Skeletal muscle satellite cell (primary cell): ENCODE measurements around the gene DDX60. TPM values are rescaled to one million over a fixed set of nuclear protein-coding genes. Genes with fewer than 3 reads are reported as not detected.
A peak's percentile ranks its signal among the peaks of the same experiment; 100 is the strongest.

ENCODE experiments used
- H3K27me3 ChIP-seq: 2 replicates; pipeline ENCODE4 v1.7.0; 2013; ENCODE audit warnings: low read length; ENCODE audit not compliant: control insufficient read depth, insufficient read depth
- H3K36me3 ChIP-seq: 2 replicates; pipeline ENCODE4 v1.7.0; 2013; ENCODE audit warnings: mild to moderate bottlenecking, control low read depth, low read length; ENCODE audit not compliant: insufficient read depth
- H3K4me1 ChIP-seq: 2 replicates; pipeline ENCODE4 v1.7.0; 2013; ENCODE audit warnings: low read length; ENCODE audit not compliant: control insufficient read depth, insufficient read depth
- H3K4me2 ChIP-seq: 2 replicates; pipeline ENCODE4 v1.7.0; 2013; ENCODE audit warnings: mild to moderate bottlenecking, low read length
- H3K4me3 ChIP-seq: 2 replicates; pipeline ENCODE4 v1.7.0; 2013; ENCODE audit warnings: low read length
- H3K9ac ChIP-seq: 2 replicates; pipeline ENCODE4 v1.7.0; 2013; ENCODE audit warnings: mild to moderate bottlenecking, low read depth, low read length, moderate library complexity
- H3K9me3 ChIP-seq: replicated peaks from 2 replicates; pipeline ENCODE4 v1.7.0; 2013; ENCODE audit warnings: mild to moderate bottlenecking, control low read depth, low read length
- total RNA-seq: library from RNA; depleted of rRNA; stranded (reverse); fragments of >200 nt; gene quantifications from 2 replicates; pipeline ENCODE4 v1.2.3, GENCODE V29; 2012; rRNA removed

The DDX60 gene, protein sequence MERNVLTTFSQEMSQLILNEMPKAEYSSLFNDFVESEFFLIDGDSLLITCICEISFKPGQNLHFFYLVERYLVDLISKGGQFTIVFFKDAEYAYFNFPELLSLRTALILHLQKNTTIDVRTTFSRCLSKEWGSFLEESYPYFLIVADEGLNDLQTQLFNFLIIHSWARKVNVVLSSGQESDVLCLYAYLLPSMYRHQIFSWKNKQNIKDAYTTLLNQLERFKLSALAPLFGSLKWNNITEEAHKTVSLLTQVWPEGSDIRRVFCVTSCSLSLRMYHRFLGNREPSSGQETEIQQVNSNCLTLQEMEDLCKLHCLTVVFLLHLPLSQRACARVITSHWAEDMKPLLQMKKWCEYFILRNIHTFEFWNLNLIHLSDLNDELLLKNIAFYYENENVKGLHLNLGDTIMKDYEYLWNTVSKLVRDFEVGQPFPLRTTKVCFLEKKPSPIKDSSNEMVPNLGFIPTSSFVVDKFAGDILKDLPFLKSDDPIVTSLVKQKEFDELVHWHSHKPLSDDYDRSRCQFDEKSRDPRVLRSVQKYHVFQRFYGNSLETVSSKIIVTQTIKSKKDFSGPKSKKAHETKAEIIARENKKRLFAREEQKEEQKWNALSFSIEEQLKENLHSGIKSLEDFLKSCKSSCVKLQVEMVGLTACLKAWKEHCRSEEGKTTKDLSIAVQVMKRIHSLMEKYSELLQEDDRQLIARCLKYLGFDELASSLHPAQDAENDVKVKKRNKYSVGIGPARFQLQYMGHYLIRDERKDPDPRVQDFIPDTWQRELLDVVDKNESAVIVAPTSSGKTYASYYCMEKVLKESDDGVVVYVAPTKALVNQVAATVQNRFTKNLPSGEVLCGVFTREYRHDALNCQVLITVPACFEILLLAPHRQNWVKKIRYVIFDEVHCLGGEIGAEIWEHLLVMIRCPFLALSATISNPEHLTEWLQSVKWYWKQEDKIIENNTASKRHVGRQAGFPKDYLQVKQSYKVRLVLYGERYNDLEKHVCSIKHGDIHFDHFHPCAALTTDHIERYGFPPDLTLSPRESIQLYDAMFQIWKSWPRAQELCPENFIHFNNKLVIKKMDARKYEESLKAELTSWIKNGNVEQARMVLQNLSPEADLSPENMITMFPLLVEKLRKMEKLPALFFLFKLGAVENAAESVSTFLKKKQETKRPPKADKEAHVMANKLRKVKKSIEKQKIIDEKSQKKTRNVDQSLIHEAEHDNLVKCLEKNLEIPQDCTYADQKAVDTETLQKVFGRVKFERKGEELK (N-terminal part only)
- total RNA-seq, result 3.7 and 6.3 TPM in 2 replicates

DNA sequence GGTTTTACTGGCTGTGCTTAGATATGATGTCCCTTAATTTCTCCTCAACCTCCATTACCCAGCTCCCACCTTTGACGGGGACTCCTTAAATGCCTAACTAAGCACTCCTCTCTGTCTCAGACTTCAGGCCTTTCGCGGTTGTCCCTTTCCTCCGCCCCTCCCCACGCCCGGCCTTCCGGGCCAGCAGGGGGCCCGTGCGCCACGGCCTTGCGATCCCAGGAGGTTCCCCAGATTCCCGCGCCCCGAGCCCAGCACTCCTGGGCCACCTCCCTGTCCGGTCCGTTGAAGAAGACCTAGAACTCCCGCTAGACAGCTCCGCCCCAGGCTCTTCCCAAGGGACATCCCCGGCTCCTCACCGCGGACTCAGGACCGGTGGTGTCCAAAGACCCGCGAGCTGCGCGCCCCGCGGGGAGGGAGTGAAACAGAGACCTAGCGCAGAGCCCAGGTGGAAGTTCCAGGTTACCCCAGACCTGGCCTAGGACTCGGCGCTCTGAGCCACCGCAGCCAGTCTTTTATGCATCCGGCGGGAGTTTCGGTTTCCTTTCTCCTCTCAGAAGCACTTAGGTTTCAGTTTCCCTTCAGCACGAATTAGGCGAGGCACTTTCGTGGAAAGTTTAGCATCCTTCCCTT, at the start of gene DDX60:
Gene DDX60 (minus strand): TSS at position 487 of the 630 bp plus-strand sequence. CDS start 7,493 bp downstream, outside the sequence.
- peak within 1 kb of the TSS; percentile 79 for H3K4me2 ChIP-seq
- no peaks in the 10 kb centered on the region for H3K9me3 ChIP-seq
- no peaks in the 10 kb centered on the region for H3K36me3 ChIP-seq
- H3K27me3 ChIP-seq, result no peaks in the 10 kb centered on the region
- peak within 1 kb of the TSS; percentile 92 for H3K9ac ChIP-seq
- H3K4me3 ChIP-seq, result peak within 1 kb of the TSS; percentile 88
- H3K4me1 ChIP-seq, result peaks cover 6% of the 10 kb centered on the region

- Histone ChIP-seq H3K36me3 (peaks cover 4% of the 10 kb centered on the region), H3K4me3 (no peak overlapping the region), H3K4me1 (no peaks in the 10 kb centered on the region), H3K27me3 (no peaks in the 10 kb centered on the region), H3K9ac (no peak overlapping the region), H3K9me3 (no peaks in the 10 kb centered on the region), H3K4me2 (no peak overlapping the region)
Observed at GRCh38 chr4:168367065-168367464, 48.5 kb upstream of the DDX60 start.

DNA sequence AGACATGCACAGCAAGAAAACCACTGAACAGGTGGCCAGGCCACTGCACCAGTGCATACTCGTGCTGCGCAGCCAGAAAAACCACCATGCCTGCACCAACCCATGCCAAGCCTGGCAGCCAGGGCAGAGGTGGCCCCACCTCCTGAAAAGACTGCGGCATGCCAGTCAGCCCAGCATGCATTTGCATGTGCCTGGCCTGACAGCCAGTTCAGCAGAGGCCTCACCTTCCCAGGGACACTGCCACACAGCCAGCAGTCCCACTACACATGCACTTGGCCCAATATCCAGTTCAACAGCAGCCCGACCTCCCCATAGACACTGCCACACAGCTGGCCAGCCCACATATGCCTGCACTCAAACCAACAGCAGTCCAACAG, 43.5 kb upstream of the DDX60 start:
- no peak overlapping the region for H3K4me2 ChIP-seq
- H3K9me3 ChIP-seq, result no peaks in the 10 kb centered on the region
- H3K27me3 ChIP-seq, result no peaks in the 10 kb centered on the region
- no peaks in the 10 kb centered on the region for H3K4me1 ChIP-seq
- H3K9ac ChIP-seq, result no peak overlapping the region
- H3K36me3 ChIP-seq, result peaks cover 16% of the 10 kb centered on the region
- no peak overlapping the region for H3K4me3 ChIP-seq

DNA sequence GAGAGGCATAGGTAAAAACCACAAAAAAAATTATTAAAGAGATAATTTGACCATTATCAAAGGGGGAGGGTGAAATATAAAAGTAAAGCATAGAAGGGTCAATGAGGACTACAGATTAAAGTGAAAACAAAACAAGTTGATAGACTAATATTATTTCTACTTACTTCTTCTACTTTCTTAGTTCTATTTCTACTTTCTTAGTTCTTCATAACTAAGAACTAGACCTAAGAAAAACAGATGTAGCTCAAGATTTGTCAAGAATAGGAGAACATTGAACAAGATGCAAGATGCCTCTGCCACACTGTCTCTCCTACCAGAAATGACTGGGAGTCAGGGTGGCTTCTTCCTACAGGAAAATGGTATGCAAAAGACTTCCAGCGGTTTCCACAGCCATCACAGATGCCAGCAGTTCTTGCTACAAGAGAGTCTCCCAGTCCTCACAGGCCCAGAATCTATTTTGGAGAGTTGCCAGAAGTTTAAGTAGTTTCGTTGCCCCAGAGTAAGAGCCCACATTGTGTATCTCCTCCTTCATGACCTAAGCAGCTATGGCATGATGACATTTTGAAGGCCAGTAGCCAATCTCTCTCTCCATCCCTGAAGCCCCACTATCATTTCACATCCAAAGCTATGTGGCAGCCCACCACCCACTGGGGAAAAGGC, 42.9 kb upstream of the DDX60 start:
- Histone ChIP-seq H3K27me3 (no peaks in the 10 kb centered on the region), H3K36me3 (peaks cover 16% of the 10 kb centered on the region), H3K9ac (no peak overlapping the region), H3K4me3 (no peak overlapping the region), H3K9me3 (no peaks in the 10 kb centered on the region), H3K4me2 (no peak overlapping the region), H3K4me1 (no peaks in the 10 kb centered on the region)

DNA sequence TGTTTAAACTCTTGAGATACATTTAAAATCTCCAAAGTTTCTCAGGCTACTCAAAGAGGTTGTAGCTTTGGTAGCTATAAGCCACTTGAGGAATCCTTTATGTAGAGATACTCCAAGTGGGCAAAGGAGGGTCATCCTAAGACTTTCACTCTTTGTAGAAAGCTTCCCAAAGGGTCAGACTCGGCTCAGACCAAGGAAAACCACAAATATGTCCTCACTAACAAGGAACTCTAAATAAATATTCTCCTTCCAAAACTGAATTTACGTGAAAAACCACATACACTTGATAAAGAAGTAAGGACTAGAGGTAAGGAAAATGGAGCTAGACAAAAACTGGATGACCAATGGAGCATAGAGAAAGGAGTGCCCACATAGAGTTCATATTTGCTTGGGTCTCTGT, 41.7 kb upstream of the DDX60 start:
- no peak overlapping the region for H3K4me2 ChIP-seq
- no peaks in the 10 kb centered on the region for H3K27me3 ChIP-seq

DNA sequence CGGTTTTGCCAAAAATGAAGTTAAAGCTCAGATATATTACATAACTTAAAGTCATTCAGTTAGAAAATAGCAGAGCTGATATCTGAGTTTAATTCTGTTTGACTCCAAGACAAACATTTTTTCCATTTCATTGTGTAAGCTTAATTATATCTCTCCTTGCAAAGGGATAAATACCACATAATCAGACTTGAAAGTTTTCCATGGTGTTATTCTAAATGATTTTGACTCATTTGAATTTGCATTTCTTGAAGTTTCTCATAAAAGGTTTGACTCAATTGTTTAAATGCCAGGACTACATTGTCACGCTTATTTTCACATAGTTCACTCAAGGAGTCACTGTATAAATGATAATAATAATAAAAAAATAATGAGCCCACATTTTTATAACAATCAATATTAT, 39.4 kb upstream of the DDX60 start:
- Histone ChIP-seq H3K4me3 (no peak overlapping the region), H3K9ac (no peak overlapping the region), H3K36me3 (peaks cover 16% of the 10 kb centered on the region), H3K9me3 (no peaks in the 10 kb centered on the region), H3K27me3 (no peaks in the 10 kb centered on the region), H3K4me2 (no peak overlapping the region), H3K4me1 (no peaks in the 10 kb centered on the region)

More for the DNA sequence above, 41.7 kb upstream of the DDX60 start:
- H3K9me3 ChIP-seq, result no peaks in the 10 kb centered on the region
- no peaks in the 10 kb centered on the region for H3K4me1 ChIP-seq
- no peak overlapping the region for H3K4me3 ChIP-seq
- H3K9ac ChIP-seq, result no peak overlapping the region
- H3K36me3 ChIP-seq, result peaks cover 16% of the 10 kb centered on the region

DNA sequence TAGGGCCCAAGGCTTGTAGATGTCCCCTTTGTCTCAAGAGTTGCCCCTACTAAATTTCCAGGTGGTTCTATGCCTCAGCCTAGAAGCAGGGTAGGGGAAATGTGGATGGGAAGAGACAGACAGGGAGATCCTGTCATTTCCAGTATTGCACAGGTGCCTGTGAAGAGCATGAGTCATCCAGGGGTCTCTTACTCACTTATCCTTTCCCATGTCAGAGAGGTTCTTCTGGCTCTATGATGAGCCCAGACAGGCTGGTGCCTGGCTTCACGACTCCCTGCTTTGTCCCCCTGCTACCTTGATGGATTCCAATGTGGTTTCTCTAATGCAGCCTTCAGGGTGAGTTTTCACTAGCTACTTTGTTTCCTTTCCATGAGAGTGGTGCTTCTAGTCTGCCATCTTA, 35.2 kb upstream of the DDX60 start:
- H3K9ac ChIP-seq, result no peak overlapping the region
- no peak overlapping the region for H3K4me3 ChIP-seq
- H3K4me1 ChIP-seq, result no peaks in the 10 kb centered on the region

GRCh38 chr4:168337550-168337940, 19.0 kb upstream of the DDX60 start:
- Histone ChIP-seq H3K4me1 (no peaks in the 10 kb centered on the region), H3K36me3 (no peaks in the 10 kb centered on the region), H3K9ac (no peak overlapping the region), H3K4me3 (no peak overlapping the region), H3K9me3 (no peaks in the 10 kb centered on the region), H3K27me3 (no peaks in the 10 kb centered on the region), H3K4me2 (no peak overlapping the region)

More for the DNA sequence above, 35.2 kb upstream of the DDX60 start:
- Histone ChIP-seq H3K9me3 (no peaks in the 10 kb centered on the region), H3K27me3 (no peaks in the 10 kb centered on the region), H3K36me3 (peaks cover 3% of the 10 kb centered on the region), H3K4me2 (no peak overlapping the region)

DNA sequence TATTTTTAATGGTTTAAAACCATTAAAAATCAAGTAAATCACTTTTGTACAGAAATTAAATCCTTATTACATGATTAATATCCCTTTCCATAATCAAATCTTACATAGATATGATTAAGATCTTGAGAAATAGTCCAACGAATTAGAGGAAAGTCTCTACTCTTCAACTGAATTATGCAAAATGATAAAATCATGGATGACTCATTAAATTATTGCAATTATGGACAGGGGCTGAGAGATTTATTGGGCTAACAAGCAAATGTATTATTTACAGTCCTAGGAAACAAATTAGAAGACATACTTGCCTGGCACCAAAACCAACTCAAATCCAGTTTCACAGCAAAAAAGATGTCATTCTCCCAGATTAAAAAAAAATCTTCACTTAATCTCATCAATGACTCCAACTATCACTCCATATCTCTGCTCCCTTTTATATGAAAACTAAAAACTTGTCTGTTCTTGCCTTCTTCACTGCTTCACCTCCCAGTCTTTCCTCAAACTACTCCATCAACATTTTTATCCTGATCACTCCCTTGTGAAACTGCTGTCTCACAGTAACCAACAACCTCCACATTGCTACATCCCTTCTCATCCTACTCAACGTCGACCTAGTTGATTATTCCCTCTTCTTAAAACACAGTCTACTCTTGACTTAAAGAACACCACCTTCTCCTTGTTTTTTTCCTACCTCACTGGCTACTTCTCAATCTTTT, 18.4 kb upstream of the DDX60 start:
- Histone ChIP-seq H3K4me3 (no peak overlapping the region), H3K9ac (no peak overlapping the region), H3K4me1 (no peaks in the 10 kb centered on the region), H3K9me3 (no peaks in the 10 kb centered on the region), H3K27me3 (no peaks in the 10 kb centered on the region), H3K4me2 (no peak overlapping the region), H3K36me3 (no peaks in the 10 kb centered on the region)

DNA sequence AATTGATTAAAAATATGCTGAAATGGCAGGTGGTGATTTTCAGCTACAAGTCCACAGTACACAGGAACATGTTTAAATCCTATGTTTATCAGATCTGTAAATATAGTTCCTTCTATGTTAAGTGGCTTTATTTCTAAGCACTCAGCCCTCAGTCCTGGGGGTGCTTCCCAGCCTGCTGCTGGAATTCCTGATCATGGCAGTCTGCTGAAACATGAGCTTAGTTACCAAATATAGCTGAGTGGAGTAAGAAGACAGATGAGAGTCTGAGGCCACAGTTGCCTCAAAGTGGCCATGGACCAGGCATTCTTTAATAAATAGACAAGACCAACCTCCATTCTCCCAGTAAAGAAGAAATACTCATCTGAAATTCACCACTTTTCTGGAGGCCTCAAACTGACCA, 17.1 kb upstream of the DDX60 start:
- Histone ChIP-seq H3K4me3 (no peak overlapping the region), H3K9me3 (no peaks in the 10 kb centered on the region), H3K27me3 (no peaks in the 10 kb centered on the region), H3K4me1 (no peaks in the 10 kb centered on the region), H3K9ac (no peak overlapping the region), H3K4me2 (no peak overlapping the region), H3K36me3 (no peaks in the 10 kb centered on the region)
